ENCODE measurements around the gene TMEM115.

The TMEM115 gene

GRCh38 chr3:50358911-50359759, at the start of gene TMEM115:
TSS of gene TMEM115 (minus strand) at chr3:50359521. CDS start at chr3:50359063, 458 bp downstream.
- DNase-seq, result peak; percentile 86 to 100 (median 99)

- DNase-seq, result no peak
These were observed 49.2 kb upstream of the TMEM115 start for GRCh38 chr3:50408443-50408944.

- no peak for DNase-seq
These were observed 47.2 kb upstream of the TMEM115 start for GRCh38 chr3:50406487-50406886.

- DNase-seq, result no peak
These were observed 45.9 kb upstream of the TMEM115 start for GRCh38 chr3:50405249-50405648.

GRCh38 chr3:50401978-50402595, 42.8 kb upstream of the TMEM115 start:
- no peak for DNase-seq

- peak in 4 of 56 donors; percentile 8 to 18 (median 10) for DNase-seq
These were observed 37.2 kb upstream of the TMEM115 start for GRCh38 chr3:50396502-50396901.

GRCh38 chr3:50395070-50395860, 35.9 kb upstream of the TMEM115 start:
- DNase-seq, result no peak

- DNase-seq, result no peak
These were observed 33.7 kb upstream of the TMEM115 start for GRCh38 chr3:50393061-50393460.

GRCh38 chr3:50392101-50392715, 32.9 kb upstream of the TMEM115 start:
- DNase-seq, result peak in 20 of 56 donors; percentile 3 to 48 (median 25)

GRCh38 chr3:50390508-50391224, 31.3 kb upstream of the TMEM115 start:
- DNase-seq, result peak in 32 of 56 donors; percentile 5 to 65 (median 24)

- no peak for DNase-seq
These were observed 30.1 kb upstream of the TMEM115 start for GRCh38 chr3:50389414-50389767.

- no peak for DNase-seq
These were observed 29.5 kb upstream of the TMEM115 start for GRCh38 chr3:50388720-50389413.

- peak in 8 of 56 donors; percentile 3 to 51 (median 14) for DNase-seq
These were observed 28.8 kb upstream of the TMEM115 start for GRCh38 chr3:50388016-50388719.

GRCh38 chr3:50385754-50386153, 26.4 kb upstream of the TMEM115 start:
- DNase-seq, result no peak

GRCh38 chr3:50383750-50384149, 24.4 kb upstream of the TMEM115 start:
- no peak for DNase-seq

GRCh38 chr3:50382722-50383121, 23.4 kb upstream of the TMEM115 start:
- DNase-seq, result no peak

- DNase-seq, result no peak
These were observed 22.1 kb upstream of the TMEM115 start for GRCh38 chr3:50381383-50381782.

GRCh38 chr3:50380405-50381085, 21.2 kb upstream of the TMEM115 start:
- no peak for DNase-seq

GRCh38 chr3:50378757-50379156, 19.4 kb upstream of the TMEM115 start:
- no peak for DNase-seq

Measured in nucleus accumbens (tissue), 56 donors.